Parathyroid adenoma (tissue), 2 donors: Measurements from ENCODE around the gene GPC5.

Experiments
- H2AFZ ChIP-seq: fragments of 300-600 bp; sonication (generic); one replicate; pipeline ENCODE4 v1.7.0; 2017; ENCODE audit warnings: antibody characterized with exemption, mild to moderate bottlenecking
- H3K27ac ChIP-seq: fragments of 300-600 bp; sonication (generic); one replicate; pipeline ENCODE4 v1.7.0; 2017
- H3K27me3 ChIP-seq: fragments of 300-600 bp; sonication (generic); one replicate; pipeline ENCODE4 v1.7.0; 2017; ENCODE audit warnings: low read length; ENCODE audit not compliant: control insufficient read depth, insufficient read depth
- H3K36me3 ChIP-seq: fragments of 300-600 bp; sonication (generic); one replicate; pipeline ENCODE4 v1.7.0; 2017; ENCODE audit warnings: low read length; ENCODE audit not compliant: control insufficient read depth, insufficient read depth
- H3K4me1 ChIP-seq: fragments of 300-600 bp; sonication (generic); one replicate; pipeline ENCODE4 v1.7.0; 2017; ENCODE audit warnings: control low read depth
- H3K4me2 ChIP-seq: fragments of 300-600 bp; sonication (generic); one replicate; pipeline ENCODE4 v1.7.0; 2017; ENCODE audit warnings: low read length
- H3K4me3 ChIP-seq: fragments of 300-600 bp; sonication (generic); one replicate; pipeline ENCODE4 v1.7.0; 2017; ENCODE audit warnings: low read depth, low read length
- H3K79me2 ChIP-seq: fragments of 300-600 bp; sonication (generic); one replicate; pipeline ENCODE4 v1.7.0; 2017; ENCODE audit warnings: control low read depth
- H3K9ac ChIP-seq: fragments of 300-600 bp; sonication (generic); one replicate; pipeline ENCODE4 v1.7.0; 2017; ENCODE audit warnings: mild to moderate bottlenecking
- H3K9me3 ChIP-seq: fragments of 300-600 bp; sonication (generic); one replicate; pipeline ENCODE4 v1.7.0; 2017; ENCODE audit warnings: low read length; ENCODE audit not compliant: control insufficient read depth
- TF ChIP-seq, protein P1 (sequence below): fragments of 300-600 bp; sonication (generic); IDR thresholded peaks from one replicate; pipeline ENCODE4 v1.7.0; 2017; ENCODE audit warnings: antibody characterized with exemption, mild to moderate bottlenecking
- donor health status: primary hyperparathyroidism.

The GPC5 gene

DNA sequence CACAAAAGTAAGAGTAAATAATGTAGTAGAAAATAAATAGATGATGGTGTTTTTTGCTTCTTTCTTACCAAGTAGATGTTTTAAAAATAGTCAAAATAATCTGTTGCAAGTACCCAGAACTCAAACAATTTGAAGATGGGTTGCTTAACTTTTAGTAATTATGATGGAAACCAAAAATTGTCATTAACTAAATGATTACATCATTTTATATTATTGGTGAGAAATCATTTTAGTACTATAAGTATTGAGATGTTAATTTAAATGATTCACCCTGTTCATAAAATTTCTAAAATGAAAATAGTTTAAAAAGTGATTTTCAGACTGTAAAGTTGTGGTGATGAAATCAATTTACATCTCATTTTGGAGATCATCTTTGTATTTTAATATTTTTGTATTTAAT is 404.5 kb downstream of the GPC5 start:
- Histone ChIP-seq H2AFZ (no peak overlapping the region), H3K4me1 (no peaks in the 10 kb centered on the region), H3K4me2 (no peak overlapping the region), H3K36me3 (no peaks in the 10 kb centered on the region), H3K27me3 (no peaks in the 10 kb centered on the region), H3K79me2 (no peaks in the 10 kb centered on the region), H3K9ac (no peak overlapping the region), H3K9me3 (no peaks in the 10 kb centered on the region), H3K27ac (no peak overlapping the region), H3K4me3 (no peak overlapping the region)
- TF ChIP-seq, protein P1, sequence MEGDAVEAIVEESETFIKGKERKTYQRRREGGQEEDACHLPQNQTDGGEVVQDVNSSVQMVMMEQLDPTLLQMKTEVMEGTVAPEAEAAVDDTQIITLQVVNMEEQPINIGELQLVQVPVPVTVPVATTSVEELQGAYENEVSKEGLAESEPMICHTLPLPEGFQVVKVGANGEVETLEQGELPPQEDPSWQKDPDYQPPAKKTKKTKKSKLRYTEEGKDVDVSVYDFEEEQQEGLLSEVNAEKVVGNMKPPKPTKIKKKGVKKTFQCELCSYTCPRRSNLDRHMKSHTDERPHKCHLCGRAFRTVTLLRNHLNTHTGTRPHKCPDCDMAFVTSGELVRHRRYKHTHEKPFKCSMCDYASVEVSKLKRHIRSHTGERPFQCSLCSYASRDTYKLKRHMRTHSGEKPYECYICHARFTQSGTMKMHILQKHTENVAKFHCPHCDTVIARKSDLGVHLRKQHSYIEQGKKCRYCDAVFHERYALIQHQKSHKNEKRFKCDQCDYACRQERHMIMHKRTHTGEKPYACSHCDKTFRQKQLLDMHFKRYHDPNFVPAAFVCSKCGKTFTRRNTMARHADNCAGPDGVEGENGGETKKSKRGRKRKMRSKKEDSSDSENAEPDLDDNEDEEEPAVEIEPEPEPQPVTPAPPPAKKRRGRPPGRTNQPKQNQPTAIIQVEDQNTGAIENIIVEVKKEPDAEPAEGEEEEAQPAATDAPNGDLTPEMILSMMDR: no peak

DNA sequence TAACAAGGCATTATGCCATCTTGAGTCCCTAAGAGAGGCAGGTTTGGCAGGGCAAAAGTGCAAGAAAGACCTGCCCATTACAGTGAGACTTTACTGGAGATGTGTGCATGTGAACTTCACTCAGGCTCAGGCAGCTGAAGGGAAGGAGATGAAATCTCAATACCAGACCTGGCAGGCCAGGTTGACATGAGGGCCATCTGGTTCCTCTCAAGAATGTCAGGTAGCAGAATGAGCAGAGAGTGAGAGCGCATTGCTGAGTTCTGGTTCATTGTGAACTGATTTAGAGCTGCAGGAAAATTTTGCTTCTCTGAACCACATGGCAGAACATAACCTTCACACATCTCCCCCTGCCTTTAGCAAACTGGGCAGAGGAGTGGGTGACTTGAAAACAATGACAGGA is 406.3 kb downstream of the GPC5 start:
- Histone ChIP-seq H3K36me3 (no peaks in the 10 kb centered on the region), H3K9me3 (no peaks in the 10 kb centered on the region), H2AFZ (no peak overlapping the region), H3K9ac (no peak overlapping the region), H3K4me2 (no peak overlapping the region), H3K4me3 (no peak overlapping the region), H3K27ac (no peak overlapping the region), H3K79me2 (no peaks in the 10 kb centered on the region), H3K27me3 (no peaks in the 10 kb centered on the region), H3K4me1 (no peaks in the 10 kb centered on the region)
- TF ChIP-seq, protein P1: no peak

DNA sequence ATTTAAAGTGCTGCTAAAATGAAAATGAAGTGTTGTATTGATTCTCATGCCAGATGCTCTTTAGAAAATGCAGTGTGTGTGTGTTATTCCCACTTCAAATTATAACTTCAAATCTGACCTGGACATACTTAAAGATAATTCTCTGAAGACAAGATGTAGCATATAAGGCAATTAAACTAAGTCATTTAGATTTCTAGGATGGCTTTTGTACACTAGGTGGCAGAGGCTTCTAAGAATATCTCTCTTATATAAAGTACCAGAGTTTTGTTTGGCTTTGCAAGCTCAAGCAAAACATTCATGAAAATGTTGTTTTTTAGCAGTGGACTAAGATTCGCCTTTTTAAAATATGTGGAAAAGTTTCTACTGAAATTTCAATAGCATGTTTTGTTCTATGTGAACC is 407.2 kb downstream of the GPC5 start:
- H3K27ac ChIP-seq: no peak overlapping the region
- H3K4me3 ChIP-seq: no peak overlapping the region
- H3K4me2 ChIP-seq: no peak overlapping the region
- TF ChIP-seq, protein P1: no peak
- H3K36me3 ChIP-seq: no peaks in the 10 kb centered on the region
- H3K79me2 ChIP-seq: no peaks in the 10 kb centered on the region
- no peak overlapping the region for H3K9ac ChIP-seq
- H3K27me3 ChIP-seq: no peaks in the 10 kb centered on the region
- no peaks in the 10 kb centered on the region for H3K4me1 ChIP-seq
- H2AFZ ChIP-seq: no peak overlapping the region
- H3K9me3 ChIP-seq: no peaks in the 10 kb centered on the region

DNA sequence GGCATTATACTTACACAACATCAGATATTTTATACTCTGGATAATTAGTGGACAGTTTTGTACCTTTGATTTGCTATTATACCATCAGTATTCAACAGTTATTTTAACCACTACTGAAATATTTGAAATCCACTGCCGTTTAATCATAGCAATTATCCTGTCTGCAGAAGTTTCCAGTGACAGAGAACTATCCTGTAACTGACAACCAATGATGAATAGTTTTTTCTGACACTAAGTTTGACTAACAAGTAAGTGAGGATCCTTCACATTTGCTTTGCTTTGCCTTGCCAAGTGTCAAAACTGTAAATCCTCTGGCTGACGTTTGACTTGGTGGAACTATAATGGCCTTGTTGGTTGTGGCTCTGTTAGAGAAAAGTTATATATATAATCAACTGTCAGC is 410.7 kb downstream of the GPC5 start:
- Histone ChIP-seq H3K4me2 (no peak overlapping the region), H2AFZ (no peak overlapping the region), H3K9me3 (no peaks in the 10 kb centered on the region), H3K27me3 (no peaks in the 10 kb centered on the region), H3K36me3 (no peaks in the 10 kb centered on the region), H3K9ac (no peak overlapping the region), H3K4me3 (no peak overlapping the region), H3K27ac (no peak overlapping the region), H3K4me1 (no peaks in the 10 kb centered on the region), H3K79me2 (no peaks in the 10 kb centered on the region)
- TF ChIP-seq, protein P1: no peak

DNA sequence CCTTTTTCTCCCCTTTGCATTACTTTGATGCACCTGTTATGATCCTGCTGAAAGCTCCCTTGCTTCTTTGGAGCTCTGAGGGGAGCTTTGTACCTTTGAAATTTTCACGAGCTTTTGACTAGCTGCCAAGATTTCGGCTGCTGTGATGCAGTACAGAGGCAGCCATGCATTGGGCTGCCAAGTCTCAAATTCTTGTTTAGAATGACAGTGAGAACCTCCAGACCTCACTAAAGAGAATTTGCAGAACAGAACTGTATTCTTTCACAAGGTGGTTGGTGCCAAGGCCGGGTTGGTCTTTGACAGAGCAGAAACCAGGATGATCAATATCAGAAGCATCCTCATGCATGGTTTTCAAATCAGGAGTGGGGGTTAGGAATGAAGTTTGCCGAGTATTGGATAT is 414.8 kb downstream of the GPC5 start:
- Histone ChIP-seq H3K36me3 (no peaks in the 10 kb centered on the region), H2AFZ (no peak overlapping the region), H3K27me3 (no peaks in the 10 kb centered on the region), H3K4me1 (no peaks in the 10 kb centered on the region), H3K79me2 (no peaks in the 10 kb centered on the region), H3K9ac (no peak overlapping the region), H3K27ac (no peak overlapping the region), H3K4me3 (no peak overlapping the region), H3K4me2 (no peak overlapping the region), H3K9me3 (no peaks in the 10 kb centered on the region)
- TF ChIP-seq, protein P1: no peak
